Endometrial microvascular endothelial cells (primary cell): ENCODE measurements around the gene LGALS7. TPM values are rescaled to one million over a fixed set of nuclear protein-coding genes. Genes with fewer than 3 reads are reported as not detected.

ENCODE experiments used
- in situ Hi-C: cut with HindIII; loops from 2 replicates; pipeline ENCODE4 v1.10.0; 2017; ENCODE audit warnings: low sequenced_read_pairs, low pct_unique_long_range_greater_than_20kb; ENCODE audit errors: inconsistent ontology term
- total RNA-seq: library from RNA; depleted of rRNA; stranded (reverse); fragments of >200 nt; gene quantifications from one replicate; pipeline ENCODE4 v1.2.3, GENCODE V29; 2015; ENCODE audit errors: inconsistent ontology term

The LGALS7 gene
- total RNA-seq, 1 donor from 2014 or later, result not detected

DNA sequence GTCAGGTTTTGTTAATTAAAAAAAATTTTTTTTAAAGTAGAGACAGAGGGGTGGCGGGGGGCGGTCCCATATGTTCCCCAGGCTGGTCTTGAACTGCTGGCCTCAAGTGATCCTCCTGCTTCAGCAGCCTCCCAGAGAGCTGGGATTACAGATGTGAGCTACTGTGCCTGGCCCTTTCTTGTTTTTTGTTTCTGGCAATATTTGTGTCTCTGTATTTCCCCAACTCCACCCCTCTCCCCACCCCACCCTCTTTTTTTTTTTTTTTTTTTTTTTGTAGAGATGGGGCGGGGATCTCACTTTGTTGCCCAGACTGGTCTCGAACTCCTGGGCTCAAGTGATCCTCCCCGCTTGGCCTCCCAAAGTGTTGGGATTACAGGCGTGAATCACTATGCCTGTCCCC, 28.4 kb downstream of the LGALS7 start:
- in situ Hi-C loops, result no loop called here

DNA sequence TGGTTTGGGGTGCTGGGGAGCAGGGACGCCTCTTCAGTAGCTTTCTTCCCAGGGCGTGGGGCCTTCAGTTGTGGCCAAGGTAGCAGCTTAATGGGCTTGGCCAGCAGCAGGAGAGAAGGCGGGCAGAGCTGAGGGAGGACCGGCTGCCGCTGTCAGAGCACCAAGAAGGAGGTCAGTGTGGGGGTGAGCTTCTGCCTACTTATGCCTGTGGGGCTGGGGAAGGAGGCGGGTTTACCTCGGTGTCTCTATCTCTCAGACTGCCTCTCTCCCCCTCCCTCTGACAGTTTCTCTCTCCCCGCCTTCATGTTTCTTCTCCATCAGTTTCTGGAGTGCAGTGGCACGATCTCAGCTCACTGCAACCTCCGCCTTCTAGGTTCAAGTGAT, 29.0 kb downstream of the LGALS7 start, which contains the start of gene CAPN12:
Gene CAPN12 (minus strand): TSS at position 177 of the 384 bp plus-strand sequence. CDS start 309 bp downstream, outside the sequence.
- in situ Hi-C loops, result no loop called here

DNA sequence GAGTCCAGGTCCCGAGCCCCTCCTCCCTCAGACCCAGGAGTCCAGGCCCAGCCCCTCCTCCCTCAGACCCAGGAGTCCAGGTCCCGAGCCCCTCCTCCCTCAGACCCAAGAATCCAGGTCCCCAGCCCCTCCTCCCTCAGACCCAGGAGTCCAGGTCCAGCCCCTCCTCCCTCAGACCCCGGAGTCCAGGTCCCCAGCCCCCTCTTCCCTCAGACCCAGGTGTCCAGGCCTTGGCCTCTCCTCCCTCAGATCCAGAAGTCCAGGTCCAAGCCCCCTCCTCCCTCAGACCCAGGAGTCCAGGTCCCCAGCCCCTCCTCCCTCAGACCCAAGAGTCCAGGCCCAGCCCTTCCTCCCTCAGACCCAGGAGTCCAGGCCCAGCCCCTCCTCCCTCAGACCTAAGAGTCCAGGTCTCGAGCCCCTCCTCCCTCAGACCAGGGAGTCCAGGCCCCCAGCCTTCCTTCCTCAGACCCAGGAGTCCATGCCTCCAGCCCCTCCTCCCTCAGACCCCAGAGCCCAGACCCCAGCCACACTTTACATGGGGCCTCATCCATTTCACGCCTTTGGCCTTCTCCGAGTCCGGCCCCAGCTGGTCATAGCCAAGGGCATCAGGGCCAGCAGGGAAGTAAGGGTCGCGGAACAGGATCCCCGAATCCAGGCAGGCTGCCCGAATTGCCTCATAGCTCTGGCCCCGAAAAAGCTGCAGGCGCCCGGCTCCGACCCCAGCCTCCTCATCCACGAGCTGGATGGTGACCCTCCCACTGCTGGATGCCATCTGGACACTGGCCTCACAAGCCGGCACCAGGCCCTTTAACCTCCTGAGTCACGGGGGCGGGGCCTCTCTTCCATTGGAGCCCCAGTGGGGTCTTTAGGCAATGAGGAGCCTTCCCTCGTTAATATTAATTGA, 29.7 kb downstream of the LGALS7 start:
- in situ Hi-C loops, result no loop called here

DNA sequence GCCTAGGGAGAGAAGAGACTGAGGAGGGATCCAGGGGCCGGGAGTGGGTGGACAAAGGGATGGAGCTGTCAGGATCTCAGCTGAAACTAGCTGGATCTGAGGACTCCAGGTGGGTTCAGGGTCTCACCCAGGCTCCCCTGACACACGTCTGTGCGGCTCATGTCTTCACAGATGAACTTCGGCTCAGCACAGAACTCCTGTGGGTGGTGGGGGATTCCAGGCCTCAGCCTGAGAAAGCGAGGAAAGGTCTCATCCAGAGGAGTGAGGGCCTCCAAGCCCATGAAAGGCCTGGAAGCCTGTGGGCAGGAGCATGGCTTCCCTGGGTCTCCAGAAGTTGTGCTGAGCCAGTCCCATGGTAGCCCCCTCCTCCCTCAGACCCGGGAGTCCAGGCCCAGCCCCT, 30.4 kb downstream of the LGALS7 start:
- in situ Hi-C loops, result no loop called here

DNA sequence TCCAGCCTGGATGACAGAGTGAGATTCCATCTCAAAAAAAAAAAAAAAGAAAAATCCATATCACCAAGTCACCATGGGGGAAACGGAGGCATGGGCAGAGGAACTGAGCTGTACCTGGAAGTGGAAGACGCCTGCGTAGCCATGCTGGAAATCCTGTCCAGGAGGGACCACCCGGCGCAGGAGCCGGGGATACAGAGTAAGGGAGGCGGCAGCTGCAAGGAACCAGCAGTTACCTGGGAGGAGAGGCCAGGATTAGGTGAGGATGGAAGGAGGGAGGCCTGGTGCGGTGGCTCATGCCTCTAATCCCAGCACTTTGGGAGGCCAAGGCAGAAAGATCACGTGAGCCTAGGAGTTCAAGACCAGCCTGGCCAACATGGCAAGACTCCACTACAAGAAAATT, 31.0 kb downstream of the LGALS7 start:
- in situ Hi-C loops, result no loop called here

DNA sequence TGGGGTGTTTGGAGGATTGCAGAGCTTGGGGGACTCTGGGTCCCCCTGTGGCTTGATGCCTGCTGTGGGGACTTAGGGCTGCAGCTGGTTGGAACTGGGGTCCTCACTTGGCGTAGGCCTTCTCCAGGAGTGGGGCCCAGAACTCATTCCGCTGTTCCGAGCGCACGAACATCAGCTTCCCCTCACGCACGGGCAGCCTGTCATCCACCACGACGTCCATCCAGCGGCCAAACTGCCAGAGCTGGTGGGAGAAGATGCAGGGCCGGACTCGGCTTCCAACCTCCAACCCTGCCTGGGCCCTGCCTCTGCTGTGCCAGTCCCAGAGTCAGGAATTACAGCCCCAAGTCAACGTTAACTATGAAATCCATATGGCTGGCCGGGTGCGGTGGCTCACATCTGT, 31.6 kb downstream of the LGALS7 start:
- in situ Hi-C loops, result no loop called here

DNA sequence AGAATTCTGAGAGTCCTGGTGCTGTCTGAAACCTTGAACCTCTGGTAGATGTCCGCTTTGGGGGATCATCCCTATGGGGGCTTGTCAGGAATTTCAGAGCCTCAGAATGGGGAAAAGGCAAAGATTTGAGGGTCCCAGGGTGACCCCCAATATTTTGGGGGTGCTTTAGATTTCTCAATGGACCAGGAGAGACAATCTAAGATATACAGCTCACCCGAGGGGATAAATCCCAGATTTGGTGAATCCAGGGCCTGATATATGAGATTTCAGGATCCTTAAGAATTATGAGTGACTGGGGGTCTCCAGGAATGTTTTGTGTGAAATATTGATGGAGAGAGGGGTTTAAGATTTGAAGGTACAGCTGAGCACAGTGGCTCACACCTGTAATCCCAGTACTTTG, 32.4 kb downstream of the LGALS7 start:
- in situ Hi-C loops, result no loop called here

DNA sequence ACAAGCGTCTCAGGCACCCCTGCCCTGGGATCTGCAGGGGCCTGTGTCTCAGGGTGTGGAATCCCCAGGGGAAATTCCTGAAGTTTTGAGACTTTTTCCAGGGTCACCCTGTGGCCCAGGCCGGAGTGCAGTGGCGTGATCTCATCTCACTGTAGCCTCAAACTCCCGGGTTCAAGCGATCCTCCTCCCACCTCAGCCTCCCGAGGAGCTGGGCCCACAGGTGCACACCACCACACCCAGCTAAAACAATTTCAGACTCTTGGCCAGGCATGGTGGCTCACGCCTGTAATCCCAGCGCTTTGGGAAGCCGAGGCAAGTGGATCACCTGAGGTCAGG, 33.1 kb downstream of the LGALS7 start:
- in situ Hi-C loops, result no loop called here

DNA sequence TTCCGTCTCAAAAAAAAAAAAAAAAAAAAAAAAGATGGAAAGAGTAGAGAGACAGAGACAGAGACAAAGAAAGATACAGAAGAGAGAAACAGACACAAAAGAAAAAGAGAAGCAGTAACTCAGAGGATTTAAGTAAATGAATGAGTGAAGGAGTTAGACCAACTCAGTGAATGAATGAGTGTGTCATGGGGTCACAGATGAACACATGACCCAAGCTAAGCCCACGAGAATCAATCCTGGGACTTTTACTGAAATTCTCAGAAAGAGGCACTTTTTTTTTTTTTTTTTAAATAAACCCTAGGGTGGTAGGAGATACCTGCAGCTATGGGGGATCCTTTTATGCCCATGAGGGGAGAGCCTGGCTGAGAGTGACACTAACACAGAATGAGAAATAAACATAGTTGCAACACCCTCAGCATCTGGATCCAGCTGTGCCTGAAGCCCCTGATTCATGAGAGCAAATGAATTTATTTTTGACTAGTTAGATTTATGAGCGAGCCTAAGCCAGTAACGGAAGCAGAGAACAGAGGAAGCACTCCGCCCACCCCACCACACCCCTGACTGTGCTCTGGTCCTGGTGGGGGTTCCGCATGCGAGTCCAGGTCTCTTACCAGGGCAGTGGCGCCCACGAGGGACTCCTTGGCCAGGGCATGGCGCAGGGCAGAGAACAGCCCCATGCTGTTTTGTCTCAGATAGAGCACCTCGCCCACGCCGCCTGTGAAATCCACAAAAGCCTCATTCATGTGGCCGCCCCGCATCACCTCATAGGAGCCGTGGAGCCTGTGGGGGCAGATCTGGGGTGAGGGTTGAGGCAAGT, 33.7 kb downstream of the LGALS7 start:
- in situ Hi-C loops, result no loop called here

DNA sequence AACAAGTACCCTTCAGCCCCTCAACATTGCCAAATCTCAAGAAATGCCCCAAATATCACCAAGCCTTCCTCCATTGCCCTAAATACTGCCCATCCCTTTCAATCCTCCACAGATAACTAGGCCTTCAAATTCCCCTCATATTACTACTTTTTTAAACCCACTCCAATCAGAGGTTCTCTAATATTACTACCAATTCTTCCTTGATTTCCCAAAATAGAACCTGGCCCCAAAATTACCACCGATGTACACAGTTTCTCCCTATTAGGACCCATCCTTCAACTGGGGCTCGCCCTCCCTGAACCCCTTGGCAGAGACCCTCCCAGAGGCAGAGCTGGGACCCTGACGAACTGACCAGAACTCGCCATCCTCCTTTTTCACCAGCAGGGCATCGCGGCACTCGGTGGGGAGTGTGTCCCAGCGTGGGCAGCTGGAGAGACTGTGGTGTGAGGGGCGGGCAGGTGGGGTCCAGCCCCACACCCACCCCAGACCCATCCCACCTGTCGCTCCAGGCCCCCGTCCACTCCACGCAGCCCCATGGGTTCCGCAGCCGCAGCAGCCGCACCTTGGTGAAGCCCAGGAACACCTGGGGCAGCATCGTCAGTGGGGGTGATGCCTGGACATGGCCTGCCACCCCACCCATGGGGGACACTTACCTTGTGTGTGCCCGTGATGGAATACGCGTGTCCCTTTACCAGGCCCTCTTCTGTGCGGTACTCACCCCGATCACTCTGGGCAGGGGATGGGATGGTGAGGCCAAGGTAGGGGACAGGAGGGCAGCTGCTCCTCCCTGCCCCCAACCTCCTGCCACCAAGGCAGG, 35.2 kb downstream of the LGALS7 start:
- in situ Hi-C loops, result no loop called here

DNA sequence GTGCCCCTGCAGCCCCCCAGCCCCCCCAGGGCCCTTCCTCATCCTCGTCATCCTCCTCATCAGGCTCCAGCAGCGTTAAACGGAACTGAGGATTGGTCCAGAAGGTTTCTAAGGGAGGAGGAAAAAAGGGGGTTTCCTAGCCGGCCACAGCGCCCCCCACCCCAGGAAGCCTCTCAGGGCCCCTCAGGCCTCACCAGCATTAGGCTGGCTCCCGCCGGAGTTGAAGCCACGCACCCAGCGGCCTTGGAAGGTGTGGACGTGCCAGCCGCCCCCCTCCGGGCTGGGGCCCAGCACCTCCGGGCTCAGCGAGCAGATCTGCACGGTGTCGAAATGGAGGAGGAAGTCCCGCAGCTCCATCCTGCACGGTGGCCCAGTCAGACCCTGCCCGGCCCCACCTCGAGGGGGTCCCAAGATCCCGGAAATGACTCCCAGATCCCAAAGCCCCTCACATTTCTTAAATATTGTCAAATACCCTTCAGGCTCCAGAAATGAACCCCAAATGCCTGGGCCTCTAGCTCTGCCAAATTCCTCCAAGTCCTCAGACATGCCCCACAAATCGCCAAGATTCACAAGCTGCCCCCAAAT, 35.9 kb downstream of the LGALS7 start:
- in situ Hi-C loops, result no loop called here

DNA sequence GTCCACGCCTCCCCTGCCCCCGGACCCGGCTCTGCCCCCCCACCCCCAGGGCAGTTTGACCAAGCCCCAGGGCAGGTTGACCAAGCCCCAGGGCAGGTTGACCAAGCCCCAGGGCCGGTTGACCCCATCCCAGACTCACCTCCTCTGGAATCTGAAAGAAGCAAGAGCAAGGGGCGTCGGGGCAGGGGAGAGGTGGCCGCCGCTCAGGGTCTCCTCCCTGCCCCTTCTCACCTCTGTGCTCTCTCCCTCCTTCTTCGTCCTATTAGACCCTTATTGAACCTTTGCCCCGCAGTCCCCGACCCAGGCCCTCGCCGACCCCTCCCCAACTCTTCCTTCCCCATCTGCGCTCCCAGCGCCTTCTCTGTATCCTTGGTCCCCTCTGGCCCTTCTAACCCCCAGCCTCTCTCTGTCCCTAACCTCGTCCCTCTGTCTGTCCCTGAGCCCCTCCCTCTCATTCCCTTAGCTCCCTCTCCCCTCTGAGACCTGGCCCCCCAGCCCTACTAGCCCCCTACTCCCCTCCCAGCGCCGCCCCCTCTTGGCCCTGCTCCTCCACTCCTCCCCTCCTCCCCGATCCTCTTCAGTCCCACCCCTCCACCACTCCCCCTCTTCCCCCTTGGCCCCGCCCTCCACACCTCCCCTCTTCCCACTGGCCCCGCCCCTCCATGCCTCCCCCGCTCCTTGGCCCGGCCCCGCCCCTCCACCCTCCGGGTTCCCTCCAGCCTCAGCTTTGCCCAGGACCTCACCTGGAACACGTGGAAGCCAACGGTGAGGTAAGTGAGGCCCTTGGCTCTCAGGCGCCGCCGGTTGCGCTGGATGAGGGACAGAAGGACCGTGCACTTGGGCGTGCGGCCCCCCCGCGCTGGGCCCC, 36.7 kb downstream of the LGALS7 start:
- in situ Hi-C loops, result no loop called here

DNA sequence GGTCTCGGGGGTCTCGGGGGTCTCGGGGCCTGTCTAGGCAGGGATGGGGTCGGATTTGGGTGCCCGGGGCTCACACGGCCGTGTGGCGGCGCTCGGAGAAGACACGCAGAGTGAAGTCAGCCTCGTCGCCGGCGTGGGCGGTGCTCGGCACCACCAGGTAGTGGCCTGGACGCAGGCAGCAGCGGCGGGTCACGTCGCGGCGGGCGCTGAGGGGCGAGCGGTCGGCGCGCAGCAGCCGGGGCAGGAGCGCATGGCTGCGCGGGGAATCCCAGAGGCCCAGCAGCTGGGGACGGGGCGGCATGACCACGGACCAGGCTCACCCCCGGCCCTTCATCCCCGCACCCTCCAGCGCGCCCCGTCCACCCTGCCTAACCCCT, 37.3 kb downstream of the LGALS7 start:
- in situ Hi-C loops, result no loop called here

DNA sequence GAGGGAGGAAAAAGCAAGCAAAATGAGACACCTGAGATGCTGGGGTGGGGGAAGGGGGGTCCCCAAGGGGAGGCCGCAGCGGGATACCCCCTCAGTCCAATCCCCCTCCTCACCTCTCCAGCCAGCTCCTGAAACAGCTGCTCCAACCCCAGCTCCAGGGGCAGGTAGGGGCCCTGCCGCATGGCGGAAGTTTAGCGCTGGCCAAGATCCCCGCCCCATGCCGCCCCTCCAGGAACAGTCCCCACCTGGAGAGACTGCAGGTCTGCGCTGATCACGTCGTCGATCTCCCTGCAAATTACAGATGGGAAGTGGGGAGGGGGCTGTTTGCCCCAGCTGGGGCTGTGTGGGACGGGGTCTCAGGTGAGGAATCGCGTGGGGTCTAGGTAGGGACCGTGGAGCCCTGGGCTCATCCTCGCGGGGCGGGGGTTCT, 38.0 kb downstream of the LGALS7 start:
- in situ Hi-C loops, result no loop called here

DNA sequence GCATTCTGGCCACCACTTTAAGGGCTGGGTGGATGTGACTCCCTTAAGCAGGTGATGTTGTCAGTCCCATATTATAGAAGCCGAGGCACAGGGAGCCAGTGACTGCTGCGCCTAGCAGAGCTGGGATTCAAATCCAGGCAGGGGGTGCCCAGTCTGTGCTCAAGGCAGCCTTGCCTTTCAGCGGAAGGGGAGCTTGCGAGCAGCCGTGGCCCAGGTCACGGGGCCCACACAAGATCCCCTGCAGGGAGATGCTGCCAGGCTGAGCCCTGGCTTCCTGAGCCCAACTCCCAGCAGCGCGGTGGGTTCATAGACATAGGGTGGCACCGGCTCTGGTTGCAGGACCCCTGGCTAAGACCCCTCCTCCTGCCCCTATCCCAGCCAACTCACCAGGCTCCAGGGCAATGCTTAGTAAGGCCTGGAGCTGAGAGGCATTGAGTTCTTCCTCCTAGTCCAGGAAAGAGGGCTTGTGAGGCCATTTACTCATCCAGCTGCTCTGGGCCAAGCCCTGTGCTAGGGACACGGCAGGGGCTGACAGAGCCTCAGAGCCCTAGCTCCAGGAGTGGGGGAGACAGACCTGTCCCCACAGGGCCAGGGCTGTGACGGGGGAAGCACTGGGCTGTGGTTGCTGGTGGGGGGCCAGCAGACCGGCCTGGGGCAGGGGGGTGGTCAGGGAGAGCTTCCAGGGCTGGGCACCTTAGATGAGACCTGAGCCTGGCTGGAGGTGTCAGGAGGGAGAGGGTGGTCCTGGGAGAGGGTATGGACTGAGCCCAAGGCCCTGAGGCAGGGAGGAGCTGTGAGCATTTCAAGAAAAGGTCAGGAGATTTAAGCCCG, 38.7 kb downstream of the LGALS7 start:
- in situ Hi-C loops, result no loop called here

DNA sequence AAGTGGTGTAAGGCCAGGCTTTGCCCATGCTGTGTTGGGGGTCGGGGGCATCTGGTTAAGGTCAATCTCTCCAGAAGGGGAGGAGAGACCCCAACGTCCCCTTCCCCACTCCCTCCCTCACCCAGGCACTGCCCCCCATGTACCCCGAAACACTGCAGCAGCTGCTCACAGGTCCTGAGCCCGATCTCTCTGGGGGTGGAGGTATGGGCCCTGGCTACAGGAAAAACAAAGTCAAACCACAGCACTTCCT, 39.2 kb downstream of the LGALS7 start:
- in situ Hi-C loops, result no loop called here

DNA sequence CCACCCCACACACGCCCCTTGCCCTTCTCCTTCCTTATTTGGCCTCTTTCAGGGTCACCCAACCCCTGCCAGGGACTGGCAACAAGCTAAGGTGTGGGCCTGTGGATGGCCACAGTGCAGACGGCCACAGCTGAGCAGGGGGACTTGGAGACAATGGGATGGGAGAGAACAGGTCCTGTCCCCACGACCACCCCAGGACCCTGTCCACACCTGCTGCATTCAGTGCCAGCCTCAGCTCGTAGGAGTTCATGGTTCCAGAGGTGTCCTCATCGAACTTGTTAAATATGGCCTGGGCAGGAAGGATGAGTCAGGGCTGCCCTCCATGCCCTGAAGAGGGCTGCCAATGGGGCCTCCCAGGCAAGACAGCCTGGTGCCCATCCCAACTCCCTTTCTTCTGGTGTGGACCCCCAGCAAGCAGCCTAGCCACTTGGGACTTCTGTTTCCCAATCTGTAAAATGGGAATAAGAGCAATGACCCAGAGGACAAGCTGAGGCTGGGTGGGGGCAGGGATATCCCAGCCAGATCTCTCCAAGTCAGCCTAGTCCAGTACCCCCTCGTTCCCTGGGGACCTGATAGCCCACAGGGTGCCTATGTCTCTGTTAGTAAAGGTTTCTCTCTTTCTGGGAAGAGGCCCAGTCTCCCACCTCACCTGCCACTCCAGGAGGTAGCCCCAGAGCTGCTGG, 39.7 kb downstream of the LGALS7 start:
- in situ Hi-C loops, result no loop called here
